Stimulated activated CD8-positive, alpha-beta memory T cell treated with anti-CD3 and anti-CD28 coated beads, Interleukin-4, amount 100 ng/mL, for 1 hour (primary cell): ENCODE results near the gene ARID1B.

Experiments
- DNase-seq, 2 donors: peaks; one replicate each; pipeline ENCODE4 v3.0.0-alpha.2; 2020; ENCODE audit warnings: low read depth in 2 of 2, low spot score in 1 of 2

ARID1B gene

DNA sequence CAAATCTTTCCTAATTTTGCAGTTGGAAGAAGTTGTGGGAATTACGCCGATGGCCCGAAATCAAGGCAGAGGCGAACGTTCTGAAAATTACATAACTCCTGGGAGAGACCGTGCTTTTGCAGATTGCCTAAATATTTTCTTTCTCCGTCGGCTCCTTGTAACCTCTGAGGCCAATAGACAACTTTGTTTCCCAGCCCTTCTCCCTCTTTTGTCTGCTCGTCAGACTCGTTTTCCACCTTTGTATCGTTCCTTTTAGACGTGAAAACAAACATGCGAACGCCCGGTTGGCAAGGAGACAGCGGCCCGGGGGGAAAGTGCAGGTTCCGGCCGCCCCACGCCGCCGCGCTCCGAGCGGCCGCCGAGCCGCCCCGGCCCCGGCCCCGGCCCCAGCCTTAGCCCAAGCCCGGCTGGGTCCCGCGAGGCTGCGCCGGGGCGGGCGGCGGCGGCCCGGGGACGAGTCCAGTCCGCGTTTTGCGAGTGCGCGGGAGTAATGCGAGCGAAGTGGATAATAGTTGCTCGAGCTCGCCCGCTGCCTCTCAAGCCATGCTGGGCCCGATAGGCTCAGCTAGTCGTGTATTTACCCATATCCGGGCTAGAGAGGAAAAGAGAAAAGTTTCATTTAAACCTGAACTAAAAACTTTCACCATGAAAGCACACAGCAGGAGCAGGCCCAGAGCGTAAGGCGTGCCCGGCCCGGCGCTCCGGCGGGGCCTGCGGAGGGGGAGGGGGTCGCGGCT is at the start of gene ARID1B:
Gene ARID1B (plus strand): TSS at position 539 of the 737 bp plus-strand sequence. CDS start 303 bp downstream, outside the sequence.
- peak; percentile 41 to 64 for DNase-seq

DNA sequence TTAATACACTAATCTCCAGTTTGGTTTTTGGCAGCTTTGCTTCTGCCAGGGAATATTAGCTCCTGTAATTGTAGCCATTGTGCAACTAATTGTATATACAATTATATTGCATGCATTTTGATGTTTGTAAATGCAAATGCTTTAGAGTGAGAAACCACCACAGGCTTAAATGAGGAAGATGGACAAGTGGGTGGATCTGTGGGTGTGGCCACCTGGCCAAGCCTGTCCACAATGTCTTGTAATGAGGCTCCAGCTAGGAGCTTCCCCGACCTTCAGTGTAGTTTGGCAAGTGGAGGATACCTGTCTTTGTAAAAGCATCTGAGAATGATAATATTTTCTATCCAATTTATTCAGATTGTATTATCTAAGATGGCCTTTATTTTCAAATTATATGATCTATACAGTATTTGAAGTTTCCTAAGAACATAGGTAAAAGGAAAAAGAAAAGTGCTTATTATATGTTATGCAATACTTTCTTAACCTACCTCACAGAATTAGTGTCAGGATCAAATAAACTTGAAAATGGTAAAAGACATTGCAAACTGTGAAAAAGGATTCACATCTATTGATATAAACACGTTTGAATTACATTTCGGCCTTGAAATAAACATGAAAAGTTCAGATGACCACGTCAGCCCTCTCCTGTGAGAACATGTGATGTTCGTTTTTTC is 49.3 kb upstream of the ARID1B start:
- no peak for DNase-seq

DNA sequence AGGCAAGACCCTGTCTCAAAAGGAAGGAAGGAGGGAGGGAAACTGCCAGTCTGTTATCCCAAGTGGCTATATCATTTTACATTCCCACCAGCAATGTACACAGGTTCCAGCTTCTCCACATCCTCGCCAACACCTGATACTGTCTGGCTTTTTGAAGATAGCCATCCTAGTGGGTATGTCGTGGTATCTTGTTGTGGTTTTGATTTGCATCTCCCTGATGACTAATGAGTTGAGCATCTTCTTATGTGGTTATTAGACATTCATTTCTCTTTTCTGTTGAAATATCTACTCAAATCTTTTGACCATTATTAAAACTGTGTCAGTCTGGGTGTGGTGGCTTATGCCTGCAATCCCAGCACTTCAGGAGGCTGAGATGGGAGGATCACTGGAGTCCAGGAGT is 47.9 kb upstream of the ARID1B start:
- no peak for DNase-seq

DNA sequence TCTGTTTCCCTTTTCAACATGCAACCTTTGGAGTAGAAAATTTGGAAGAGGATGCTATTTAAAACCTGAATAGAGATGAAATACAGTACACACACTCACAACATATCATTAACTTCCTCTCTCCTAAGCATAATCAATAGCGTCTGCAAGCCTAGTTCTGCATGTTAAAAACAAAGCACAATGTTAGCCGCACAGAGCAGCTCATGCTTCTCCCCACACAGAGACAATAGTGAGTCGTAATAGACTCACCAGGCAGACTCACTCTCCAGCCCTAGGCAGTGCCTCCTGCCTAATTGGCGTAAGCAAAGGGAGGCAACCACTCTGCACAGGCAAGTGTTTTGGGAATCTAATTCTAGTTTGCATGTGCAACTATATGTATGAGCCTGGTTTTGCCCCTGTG is 45.8 kb upstream of the ARID1B start:
- no peak for DNase-seq

DNA sequence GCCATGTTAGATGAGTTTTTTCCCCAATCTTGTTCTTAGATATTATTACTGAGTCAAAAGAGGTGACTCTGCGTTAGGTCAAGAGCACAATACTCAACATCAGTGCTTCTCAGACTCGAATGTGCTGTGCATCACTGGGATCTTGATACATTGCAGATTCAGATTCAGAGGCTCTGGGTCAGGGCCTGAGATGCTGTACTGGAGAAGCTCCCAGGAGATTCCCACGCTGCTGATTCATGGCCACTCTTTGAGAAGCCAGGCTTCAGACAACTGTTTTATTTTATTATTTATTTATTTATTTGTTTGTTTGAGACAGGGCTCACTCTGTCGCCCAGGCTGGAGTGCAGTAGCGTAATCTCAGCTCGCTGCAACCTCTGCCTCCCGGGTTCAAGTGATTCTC is 41.4 kb upstream of the ARID1B start:
- DNase-seq, result no peak

DNA sequence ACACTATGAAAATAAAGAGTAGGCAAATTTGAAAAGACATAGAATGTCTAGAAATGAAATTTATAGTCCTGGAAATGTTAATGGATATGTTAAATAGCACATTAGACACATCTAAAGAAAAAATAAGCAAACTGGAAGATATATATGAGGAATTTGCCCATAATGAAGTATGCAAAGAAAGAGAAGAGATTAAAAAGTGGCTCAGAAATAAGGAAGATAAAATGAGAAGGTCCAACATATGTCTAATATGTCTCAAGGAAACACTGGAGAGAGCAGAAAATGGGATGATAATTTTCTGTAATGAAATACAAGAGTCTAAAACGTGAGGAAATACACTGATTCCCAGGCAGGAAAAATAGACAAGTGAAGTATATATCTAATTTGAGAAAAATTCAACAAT is 36.6 kb upstream of the ARID1B start:
- DNase-seq, result no peak

DNA sequence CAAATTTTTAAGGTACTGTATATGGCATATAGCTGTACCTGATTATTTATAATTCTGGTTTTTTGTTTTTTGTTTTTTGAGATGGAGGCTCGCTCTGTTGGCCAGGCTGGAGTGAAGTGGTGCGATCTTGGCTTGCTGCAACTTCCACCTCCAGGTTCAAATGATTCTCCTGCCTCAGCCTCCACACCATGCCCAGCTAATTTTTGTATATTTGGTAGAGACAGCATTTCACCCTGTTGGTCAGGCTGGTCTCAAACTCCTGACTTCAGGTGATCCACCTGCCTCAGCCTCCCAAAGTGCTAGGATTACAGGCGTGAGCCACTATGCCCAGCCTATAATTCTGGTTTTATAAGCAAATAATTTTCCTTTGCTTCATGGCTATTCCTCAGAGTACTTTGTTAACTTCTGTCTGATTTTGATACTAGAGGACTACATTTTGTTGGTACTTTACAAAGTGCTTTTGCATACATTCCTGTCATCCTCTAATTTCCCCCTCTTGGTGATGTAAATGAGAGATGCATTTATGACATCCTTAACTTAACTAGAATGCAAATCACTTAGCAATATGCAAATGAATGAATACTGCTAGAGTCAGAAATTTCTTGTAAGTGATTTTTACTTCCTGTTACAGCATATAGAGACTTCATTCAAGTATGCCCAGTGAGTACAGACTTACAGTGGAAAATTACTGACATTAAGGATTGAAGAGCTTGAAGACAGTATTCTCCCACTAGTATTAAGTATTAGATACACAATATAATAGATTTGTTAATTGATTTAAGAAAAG is 35.7 kb upstream of the ARID1B start:
- DNase-seq, result no peak

DNA sequence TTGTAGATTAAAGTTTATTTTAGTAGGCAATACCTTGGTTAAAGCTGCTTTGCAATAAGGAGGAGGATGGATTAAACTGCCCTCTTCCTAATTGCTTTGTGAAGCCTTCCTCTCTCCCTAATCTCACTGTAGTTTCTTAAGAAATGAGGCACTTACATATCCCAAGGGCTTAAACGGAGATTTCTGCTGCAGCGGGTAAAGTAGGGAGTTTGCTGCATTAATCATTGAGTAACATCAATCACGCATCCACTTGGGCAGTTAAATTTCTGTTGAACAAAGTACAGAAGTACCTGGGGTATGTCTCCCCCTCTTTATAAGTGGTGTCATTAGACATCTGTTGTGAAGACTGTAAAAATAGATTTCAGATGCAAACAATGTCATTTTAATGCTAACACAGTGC is 29.5 kb upstream of the ARID1B start:
- no peak for DNase-seq

DNA sequence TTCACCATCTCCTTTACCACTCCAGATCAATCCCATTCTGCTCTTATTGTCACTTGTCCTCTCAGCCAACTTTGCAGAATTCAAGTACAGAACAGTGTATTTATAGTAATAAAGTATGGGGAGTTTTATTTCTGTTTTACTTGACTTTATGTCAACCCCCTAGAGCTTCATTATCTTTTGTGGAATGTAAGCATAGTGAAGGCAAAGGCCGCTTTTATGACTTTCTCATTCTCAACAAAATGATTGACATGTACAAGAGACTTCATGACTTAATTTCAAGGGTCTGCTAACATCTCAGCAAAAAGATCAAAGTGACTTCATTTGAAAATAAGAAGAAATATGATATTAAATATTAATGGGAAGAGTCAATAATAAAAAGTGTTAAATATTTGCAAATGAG is 28.7 kb upstream of the ARID1B start:
- no peak for DNase-seq

DNA sequence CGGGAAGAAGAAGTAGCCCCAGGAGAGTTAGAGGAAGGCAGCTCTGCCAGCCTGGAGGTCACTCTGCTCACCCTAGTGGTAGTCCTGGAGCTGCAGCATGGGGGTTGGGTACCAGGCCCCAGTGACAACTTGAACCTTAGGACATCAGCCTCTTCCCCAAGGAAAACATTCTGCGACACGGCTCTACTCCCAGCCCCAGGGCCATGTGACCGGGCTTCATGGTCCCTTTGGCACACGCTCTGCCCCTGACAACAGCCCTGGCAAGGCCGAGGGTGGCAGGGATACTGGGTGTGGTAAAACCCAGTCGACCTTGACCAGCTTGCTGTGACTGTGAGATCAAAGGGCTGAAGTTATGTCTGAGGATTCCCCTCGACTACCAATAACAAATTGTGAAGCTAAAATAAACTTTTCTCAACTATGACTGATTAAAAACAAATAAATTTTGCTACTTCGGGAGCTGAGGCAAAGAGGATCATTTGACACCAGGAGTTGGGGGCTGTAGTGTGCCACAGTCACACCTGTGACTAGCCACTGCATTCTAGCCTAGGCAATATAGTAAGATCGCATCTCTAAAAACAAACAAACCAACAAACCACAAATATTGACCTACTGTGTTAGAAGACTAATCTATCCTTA is 24.4 kb upstream of the ARID1B start:
- no peak for DNase-seq

DNA sequence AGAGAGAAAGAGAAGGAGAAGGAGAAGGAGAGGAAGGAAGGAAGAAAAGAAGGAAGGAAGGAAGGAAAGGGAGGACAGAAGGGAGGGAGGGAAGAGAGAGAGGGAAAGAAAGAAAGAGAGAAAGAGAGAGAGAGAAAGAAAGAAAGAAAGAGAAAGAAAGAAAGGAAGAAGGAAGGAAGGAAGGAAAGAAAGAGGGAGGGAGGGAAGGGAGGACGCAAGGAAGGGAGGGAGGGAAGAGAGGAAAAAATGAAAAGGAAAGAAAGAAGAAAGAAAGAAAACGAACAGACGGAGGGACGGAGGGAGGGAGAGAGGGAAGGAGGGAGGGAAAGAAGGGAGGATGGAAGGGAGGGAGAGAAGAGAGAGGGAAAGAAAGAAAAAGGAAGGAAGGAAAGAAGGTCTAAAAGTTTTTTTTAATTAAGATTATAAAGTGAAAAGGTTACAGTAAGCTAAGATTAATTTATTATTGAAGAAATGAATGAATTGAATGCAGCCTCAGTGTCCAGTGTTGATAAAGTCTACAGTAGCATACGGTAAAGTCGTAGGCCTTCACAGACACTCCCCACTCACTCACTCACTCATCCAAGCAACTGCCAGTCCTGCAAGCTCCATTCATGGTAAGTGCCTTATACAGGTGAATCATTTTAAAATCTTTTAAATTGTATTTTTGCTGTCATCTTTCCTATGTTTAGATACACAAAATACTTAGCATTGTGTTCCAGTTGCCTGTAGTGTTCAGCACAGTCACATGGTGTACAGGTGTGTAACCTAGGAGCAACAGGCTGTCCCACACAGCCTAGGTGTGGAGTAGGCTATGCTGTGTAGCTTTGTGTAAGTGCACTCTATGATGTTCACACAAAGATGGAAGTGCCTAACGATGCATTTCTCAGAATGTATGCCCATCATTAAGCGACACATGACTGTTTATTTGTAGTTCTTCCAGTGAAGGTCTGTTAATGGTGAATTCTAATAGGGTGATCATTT is 20.3 kb upstream of the ARID1B start:
- DNase-seq, result no peak

DNA sequence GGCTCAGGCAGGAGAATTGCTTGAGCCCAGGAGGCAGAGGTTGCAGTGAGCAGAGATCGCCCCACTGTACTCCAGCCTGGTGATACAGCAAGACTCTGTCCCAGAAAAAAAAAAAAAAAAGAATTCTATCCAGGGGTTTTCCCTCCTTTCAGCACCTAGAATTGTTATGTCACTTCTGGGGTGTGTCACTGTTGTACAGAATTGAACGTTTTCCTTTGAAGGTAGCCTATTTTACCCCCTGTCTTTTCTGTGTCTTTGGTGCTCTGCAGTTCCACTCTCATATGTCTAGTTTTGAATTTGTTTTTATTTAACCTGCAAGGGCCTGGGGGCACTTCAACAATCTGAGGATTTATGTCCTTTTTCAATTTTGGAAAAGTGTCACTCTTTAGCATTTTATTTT is 19.3 kb upstream of the ARID1B start:
- no peak for DNase-seq

DNA sequence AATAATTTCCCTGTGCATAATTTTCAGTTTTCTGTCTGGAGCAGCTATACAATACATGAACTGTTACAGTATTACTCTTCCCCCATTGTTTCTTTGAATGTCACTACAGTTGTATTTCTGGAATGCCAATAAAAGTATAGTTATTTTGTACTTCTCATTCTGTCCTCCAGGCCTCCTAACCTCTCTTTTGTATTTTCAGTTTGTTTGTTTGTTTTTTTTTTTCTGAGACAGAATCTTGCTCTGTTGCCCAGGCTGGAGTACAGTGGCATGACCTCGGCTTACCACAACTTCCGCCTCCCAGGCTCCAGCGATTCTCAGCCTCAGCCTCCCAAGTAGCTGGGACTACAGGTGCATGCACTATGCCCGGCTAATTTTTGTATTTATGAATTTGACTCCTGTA is 16.8 kb upstream of the ARID1B start:
- DNase-seq, result no peak

DNA sequence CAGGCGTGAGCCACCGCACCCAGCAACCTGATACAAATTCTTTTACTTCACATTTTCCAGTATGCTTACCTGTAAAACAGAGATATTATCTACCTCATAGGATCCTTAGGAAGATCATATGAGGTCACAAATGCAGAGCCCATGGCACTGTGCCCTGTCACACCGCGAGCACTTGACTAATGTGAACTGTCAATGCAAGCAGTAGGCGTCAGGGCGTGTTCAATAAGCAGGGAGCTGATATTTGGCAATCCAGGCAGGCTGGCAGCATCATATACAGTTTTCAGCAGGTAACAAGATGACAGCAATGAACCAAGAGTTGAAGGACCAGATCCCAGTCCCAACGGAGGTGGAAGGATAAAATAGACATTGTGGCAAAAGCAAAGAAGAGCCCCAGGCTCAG is 14.6 kb upstream of the ARID1B start:
- no peak for DNase-seq

DNA sequence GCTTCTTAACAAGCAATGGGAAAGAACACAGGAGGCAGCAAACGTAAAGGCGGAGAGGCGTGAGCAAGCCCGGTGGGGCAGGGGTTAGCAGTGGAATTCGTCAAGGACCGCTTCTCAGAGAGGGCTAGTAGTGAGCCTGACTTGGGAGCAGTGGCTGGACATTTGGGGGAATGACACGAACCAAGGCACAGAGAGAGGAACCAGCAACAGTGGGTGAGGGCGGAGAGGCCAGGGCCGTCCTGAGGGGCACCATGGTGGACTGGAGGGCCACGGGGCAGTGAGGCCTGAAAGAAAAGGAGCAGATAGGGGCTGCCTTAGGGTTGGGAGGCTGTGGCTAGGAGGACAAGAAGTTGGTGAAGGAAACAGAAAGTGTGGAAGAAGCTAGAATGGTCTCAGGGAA is 12.1 kb upstream of the ARID1B start:
- DNase-seq, result no peak

DNA sequence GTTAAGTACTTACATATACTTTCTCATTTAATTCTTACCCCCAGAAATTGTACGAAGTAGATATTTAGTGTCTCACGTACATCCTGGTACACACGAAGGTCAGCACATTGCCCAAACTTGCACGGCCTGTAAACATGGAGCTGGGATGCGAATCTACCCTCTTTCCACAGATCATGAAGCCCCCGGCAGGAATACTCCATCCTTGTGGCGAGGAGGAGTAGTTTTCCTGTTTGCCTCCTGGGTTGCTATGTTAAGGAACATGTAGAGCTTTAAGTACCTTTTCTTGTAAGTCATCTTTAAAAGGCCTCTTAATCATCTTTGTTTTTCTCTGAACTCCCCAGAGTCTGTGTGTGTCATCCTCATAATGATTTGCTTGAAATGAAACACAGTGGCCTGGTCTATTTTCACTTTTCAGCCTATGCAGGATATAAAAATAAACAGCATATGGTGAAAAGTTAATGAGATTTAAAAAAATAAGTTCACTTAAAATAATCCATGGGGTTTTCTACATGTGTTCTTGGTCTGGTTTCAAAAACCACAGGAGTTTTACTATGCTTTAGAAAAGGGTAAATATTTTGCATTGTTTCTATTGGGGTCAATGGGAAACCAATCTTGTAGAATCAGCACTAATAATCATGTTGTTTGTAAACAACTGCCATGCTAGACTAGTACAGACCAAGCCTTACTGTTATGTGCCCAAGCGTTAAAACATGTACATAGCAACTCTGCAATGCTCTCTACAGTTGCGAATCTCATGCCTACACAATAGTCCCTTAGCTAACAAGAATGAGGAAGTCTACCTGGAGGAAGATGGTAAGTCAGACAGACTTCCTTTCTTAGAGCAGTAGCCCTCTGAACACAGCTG is 9.3 kb upstream of the ARID1B start:
- DNase-seq, result no peak

DNA sequence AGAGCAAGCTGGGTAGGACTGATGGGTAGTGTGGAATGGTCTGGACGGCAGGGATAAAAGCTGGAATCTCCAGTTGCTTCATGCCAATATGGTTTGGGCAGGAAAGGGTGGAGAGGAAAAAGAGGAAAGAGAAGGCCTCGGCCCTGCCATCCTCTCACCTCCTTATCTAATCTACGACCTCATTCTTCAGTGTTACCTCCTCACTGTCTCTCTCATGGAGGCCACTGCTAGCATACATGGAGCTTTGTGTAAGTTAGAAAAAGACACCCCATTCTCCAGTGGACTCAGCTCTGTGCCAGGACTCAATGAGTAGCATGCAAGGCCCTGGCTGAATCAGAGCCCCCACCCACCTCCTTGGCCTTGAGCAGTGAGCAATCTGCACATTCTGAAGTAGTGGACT is 6.1 kb upstream of the ARID1B start:
- no peak for DNase-seq

DNA sequence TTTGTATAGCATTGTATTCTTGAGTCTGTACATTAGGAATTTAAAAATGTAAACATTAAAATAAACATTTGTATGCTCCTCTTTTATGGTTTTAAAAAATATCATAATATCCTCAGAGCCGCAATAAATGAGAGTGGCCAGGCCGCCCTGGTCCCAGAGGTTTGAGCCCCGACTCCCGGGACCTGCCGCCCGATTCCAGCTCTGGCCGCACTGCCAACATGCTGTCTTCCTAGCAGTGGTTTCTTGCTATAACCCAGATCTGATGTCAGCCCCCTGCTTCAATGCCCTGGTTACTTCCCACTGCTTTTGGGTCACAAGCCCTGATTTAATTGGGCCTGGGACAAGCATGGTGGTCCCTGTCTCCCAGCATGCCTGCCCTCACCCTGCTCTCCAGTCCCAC is 5.4 kb upstream of the ARID1B start:
- DNase-seq, result no peak

DNA sequence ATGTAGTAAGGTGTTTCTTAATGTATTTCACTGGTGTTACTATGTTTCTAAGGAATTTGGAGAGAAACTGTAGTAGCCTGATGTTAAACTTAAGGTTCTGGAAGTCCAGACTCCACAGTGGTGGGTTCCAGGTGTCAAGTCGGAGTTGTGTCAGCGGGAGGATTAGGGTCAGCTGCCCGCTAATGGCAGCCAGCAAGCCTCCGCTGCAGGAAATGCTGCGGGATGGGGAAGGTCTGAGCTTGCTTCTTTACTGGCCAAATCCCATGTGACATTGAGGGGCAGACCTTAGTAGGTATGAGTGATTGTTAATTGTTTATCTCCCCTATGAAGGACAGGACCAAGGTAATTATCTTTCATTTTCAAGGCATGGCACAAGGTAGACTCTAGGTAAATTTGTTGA is 3.7 kb upstream of the ARID1B start:
- DNase-seq, result no peak
